NCI-H2196 treated with DMSO at 0.1 percent for 48 hours (cell line): Measurements from ENCODE around the gene PRRX2.
"Not testable (repeated sequence)": the region's sequence is repeated elsewhere in the genome, so short reads cannot be mapped to it uniquely, and the experiment has no call there.

Experiments
- DNase-seq: peaks from one replicate; lab custom pipeline; 2025; ENCODE audit not compliant: unreplicated experiment; lab: John Stamatoyannopoulos, UW

Gene PRRX2

GRCh38 chr9:129653823-129654553 lies 11.5 kb upstream of the PRRX2 start:
- DNase-seq, result no peak

GRCh38 chr9:129654554-129655040 lies 10.8 kb upstream of the PRRX2 start:
- DNase-seq, result no peak

- no peak for DNase-seq
Observed at GRCh38 chr9:129655154-129655553, 10.3 kb upstream of the PRRX2 start.

DNA sequence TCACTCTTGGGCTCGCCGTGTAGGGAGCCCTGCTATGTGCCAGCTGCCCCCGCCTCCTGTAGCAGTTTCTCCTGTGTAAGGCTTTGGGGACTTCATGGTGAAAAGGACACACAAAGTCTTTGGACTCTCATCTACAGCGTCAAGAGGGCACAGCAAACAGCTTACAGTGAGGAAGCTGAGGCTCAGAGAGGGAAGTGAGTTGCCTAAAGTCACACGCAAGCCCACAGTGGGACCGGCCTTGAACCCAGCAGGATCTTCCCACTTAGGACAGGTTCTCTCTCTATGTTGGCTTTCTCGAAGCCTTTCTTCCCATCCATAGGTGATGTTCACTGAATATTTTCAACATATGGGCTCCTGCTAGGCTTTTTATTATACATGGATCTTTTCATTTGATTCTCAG lies 9.8 kb upstream of the PRRX2 start:
- DNase-seq, result no peak

GRCh38 chr9:129656795-129657390 lies 8.6 kb upstream of the PRRX2 start:
- DNase-seq, result no peak

DNA sequence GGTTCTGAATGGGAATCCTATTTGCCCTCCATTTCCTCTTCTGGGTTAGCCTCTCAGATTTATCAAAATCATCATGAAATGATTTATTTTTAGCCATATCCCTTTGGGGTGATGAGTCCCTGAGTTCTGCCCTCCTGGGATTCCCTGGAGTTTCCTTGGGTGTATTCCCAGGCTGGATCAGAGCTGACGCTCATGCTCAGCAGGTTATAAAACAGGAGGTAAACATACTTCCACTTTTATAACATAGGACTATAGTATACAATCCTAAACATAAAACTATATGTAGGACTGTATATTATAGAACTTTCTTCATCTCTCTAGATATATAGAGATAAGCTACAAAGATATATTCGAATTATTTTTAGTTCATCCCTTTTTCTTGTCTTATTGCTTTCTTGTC lies 4.4 kb upstream of the PRRX2 start:
- no peak for DNase-seq

DNA sequence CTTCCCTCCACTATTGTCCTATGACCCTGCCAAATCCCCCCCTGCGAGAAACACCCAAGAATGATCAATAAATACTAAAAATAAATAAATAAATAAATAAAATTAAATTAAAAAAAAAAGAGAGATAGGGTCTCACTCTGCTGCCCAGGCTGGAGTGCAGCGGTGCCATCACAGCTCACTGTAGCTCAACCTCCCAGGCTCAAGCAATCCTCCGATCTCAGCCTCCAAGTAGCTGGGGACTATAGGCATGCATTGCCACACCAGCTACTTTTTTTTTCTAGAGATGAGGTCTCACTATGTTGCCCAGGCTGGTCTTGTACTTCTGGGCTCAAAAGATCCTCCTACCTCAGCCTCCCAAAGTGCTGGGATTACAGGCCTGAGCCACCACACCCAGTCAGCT lies 3.2 kb upstream of the PRRX2 start:
- not testable (repeated sequence) for DNase-seq

DNA sequence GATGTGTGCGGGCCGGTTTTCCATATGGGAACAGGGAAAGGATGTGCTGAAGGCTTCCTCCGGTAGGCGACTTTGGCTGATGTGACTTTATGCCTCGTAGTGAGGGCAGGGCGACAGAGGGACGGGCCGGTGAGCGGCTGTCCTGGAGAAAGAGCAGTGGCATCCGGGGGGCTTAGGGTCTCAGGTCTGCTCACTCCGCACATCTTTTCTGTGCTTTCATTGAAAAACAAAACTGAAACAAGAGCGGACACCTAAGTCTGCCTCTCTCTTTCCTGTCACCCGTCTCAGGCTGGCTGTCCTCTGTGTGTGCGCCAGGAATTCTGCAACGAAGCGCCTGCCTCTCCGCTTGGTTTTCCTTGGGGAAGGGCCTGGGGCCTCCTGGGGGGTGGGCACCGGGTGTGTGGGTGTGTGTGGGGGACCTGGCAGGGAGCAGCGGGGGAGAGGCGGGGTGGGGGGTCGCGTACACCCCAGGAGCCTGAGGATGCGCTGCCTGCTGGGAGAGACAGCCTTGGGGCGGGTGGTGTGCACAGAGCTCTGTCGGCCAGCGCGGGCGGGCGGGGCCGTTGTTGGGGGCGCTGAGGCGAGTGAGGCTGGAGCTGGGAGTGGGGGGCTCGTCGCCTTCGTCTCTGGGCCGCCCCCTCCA lies 580 bp upstream of the PRRX2 start:
- no peak for DNase-seq

- DNase-seq, result no peak
Observed at GRCh38 chr9:129665814-129666520, 520 bp downstream of the PRRX2 start.

- DNase-seq, result no peak
Observed at GRCh38 chr9:129666575-129666974, 1.1 kb downstream of the PRRX2 start.

GRCh38 chr9:129667378-129667777 lies 1.9 kb downstream of the PRRX2 start:
- DNase-seq, result no peak

DNA sequence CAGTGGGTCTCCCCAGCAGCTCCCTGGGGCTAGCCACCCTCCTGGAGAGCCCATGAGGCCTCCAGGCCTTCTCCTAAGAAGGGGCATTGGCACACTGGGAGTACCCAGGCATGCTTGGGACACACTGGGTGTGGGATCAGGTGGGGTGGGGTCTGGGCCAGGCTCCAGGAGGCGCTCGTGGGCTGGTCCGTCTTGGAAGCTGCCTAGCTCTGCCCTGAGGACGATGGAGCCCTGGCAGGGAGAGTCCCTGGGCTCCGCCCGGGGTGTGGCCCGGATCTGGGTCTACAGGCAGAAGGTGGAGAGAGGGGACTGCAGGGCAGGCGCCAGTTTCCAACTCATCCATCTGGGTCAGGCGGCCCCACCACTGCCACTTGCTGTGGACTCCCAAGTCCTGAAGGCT lies 2.4 kb downstream of the PRRX2 start:
- DNase-seq, result no peak

- DNase-seq, result no peak
Observed at GRCh38 chr9:129669141-129669718, 3.8 kb downstream of the PRRX2 start.

DNA sequence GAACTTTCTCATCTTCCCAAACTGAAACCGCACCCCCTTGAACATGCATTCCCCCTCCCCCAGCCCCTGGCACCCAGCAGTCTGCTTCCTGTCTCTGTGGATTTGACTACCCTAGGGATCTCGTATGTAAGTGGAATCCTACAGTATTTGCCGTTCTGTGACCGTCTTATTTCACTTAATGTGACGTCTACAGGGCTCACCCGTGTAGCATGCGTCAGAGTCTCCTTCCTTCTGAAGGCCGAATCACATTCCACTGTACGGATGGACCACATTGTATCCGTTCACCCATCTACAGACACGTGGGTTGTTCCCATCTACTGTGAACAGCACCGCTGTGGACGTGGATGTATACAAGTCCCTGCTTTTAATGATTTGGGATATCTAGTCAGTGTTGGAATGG lies 4.5 kb downstream of the PRRX2 start:
- DNase-seq, result no peak

GRCh38 chr9:129671065-129671464 lies 5.6 kb downstream of the PRRX2 start:
- no peak for DNase-seq

GRCh38 chr9:129671519-129671918 lies 6.1 kb downstream of the PRRX2 start:
- no peak for DNase-seq

DNA sequence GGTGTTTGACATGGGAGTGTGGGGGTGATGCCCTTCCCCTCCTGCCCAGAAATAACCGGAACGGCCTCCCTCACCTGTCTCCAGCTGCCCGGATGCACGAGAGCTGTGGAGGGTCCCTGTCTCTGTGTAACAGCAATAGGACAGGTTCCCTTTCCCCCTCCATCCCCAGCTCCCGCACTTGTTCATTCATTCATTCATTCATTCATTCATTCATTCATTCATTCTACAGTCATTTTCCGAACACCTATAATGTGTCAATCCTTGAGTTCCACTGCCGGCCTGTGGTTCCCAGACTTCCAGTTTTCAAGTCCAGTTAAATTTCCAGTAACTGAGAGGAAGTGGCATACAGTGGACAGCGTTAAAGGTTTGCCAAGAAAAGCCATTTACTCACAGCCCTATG lies 7.3 kb downstream of the PRRX2 start:
- no peak for DNase-seq

- no peak for DNase-seq
Observed at GRCh38 chr9:129673602-129674001, 8.2 kb downstream of the PRRX2 start.

DNA sequence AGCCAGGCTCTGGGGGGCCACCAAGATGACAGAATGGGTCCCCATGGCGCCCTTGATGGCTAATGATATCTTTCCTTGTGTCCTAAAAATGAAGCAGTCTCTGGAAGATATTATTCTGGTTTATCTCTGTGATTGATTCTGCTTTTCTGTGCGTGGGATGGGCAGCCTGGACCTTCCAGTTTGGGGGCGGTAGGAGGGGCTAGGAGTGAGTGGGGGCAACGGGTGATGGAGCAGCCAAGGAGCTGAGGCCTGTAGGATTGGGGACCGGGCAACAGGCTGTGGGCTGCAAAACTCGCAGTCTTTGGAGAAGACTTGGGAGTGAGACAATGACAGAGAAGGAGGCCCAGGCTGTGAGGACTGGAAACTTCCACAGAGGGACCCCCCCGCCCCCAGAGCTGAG lies 8.8 kb downstream of the PRRX2 start:
- DNase-seq, result no peak

DNA sequence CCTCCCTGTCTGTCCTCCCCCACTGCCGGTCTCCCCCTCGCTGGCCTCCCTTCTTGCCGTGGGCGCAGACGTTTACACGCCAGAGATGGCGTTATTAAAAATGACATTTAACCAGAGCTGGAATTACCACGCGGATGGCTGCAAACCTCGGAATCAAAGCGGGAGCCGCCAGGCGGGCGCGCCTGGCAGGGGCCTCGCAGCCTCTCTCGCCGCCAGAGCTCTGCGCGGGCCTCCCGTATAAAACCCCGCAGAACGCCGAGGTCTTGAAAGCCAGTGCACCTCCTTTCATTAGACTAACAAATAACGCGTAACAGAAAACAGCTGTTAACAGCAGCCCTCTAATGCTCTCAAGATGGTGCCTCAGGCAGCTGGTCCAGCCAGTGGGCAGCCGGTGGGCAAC lies 10.2 kb downstream of the PRRX2 start:
- no peak for DNase-seq

DNA sequence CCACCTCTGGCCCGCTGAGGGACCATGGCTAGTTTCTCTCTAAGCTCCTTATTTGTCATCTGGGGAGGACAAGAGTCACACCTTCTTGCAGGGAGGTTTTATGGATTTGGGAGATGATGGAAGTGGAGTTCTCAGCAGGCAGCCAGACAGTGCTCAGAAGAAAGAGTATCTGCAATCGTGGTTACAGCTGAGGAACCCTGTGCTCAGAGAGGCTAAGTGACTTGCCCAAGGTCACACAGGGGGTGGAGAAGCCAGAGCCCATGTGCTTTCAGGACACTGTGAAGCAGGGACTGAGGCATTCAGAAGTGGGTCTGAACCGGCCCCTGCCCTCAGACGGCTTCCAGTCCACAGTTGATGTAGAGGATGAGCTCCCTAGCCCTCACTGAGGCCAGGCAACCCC lies 10.8 kb downstream of the PRRX2 start:
- DNase-seq, result no peak
